ENCODE data around the gene MGAT2.

DNA sequence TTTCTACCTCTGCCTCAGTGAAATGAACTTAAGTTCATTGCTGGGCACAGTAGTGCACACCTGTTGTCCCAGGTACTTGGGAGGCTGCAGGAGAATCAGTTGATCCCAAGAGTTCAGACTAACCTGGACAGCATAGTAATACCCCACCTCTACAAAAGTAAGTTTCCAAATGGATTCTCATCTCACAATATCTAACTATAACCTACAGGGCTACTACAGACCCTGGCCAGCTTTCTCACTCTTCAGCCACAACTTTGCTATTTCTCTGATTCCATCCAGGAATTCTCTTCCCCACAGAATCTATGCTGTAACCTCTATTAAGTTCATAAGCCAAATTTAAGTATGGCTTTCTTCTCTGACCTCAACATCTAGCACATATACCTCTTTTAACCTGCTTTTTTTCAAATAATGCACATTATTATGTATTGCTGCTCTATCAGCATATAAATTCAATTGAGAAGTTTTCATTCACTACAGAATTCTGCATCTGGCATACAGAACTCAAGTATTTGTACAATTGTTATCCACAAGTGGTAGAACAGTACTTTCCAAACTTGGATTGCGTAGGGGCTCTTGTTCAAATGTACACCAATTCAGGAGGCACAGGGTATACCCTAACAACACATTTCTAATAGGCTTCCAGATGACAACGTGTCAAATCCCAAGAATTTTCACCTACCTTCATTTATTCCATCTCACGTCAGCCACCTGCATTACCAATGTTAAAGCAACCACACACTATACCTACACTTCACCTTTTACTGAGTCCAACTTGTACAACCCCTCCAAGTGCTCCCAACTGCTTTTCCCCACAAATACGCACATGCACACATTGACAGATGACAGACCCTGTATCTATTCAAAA lies 38.3 kb upstream of the MGAT2 start:
- TF ChIP-seq, protein P1, sequence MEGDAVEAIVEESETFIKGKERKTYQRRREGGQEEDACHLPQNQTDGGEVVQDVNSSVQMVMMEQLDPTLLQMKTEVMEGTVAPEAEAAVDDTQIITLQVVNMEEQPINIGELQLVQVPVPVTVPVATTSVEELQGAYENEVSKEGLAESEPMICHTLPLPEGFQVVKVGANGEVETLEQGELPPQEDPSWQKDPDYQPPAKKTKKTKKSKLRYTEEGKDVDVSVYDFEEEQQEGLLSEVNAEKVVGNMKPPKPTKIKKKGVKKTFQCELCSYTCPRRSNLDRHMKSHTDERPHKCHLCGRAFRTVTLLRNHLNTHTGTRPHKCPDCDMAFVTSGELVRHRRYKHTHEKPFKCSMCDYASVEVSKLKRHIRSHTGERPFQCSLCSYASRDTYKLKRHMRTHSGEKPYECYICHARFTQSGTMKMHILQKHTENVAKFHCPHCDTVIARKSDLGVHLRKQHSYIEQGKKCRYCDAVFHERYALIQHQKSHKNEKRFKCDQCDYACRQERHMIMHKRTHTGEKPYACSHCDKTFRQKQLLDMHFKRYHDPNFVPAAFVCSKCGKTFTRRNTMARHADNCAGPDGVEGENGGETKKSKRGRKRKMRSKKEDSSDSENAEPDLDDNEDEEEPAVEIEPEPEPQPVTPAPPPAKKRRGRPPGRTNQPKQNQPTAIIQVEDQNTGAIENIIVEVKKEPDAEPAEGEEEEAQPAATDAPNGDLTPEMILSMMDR (IDR thresholded peaks at IDR 0.05) = no peak
- no peak for TF ChIP-seq EP300 (IDR thresholded peaks at IDR 0.05)

Measured in ovary (tissue), 3 donors.